Neuronal stem cell (in vitro differentiated cells): ENCODE results near the gene VWF.
A peak's percentile ranks its signal among the peaks of the same experiment; 100 is the strongest.

Source experiments
- DNase-seq: peaks from one replicate; pipeline ENCODE4 v3.0.0-alpha.2; 2013; ENCODE audit warnings: low spot score
- H2AFZ ChIP-seq: one replicate; pipeline ENCODE4 v1.6.1; 2013; ENCODE audit warnings: mild to moderate bottlenecking, low read length, inconsistent platforms
- H2AK5ac ChIP-seq: 2 replicates; pipeline ENCODE4 v1.6.1; 2013; ENCODE audit warnings: low read depth, mild to moderate bottlenecking, inconsistent platforms, low read length, moderate library complexity, mixed read lengths
- H2BK120ac ChIP-seq: 2 replicates; pipeline ENCODE4 v1.6.1; 2013; ENCODE audit warnings: low read depth, mild to moderate bottlenecking, inconsistent platforms, low read length, moderate library complexity, mixed read lengths
- H2BK12ac ChIP-seq: one replicate; pipeline ENCODE4 v1.6.1; 2013; ENCODE audit warnings: low read length, inconsistent platforms
- H2BK15ac ChIP-seq: 2 replicates; pipeline ENCODE4 v1.6.1; 2013; ENCODE audit warnings: mild to moderate bottlenecking, low read length, inconsistent platforms, mixed read lengths
- H2BK5ac ChIP-seq: one replicate; pipeline ENCODE4 v1.6.1; 2013; ENCODE audit warnings: inconsistent platforms, mild to moderate bottlenecking, low read length, moderate library complexity
- H3K14ac ChIP-seq: one replicate; pipeline ENCODE4 v1.6.1; 2013; ENCODE audit warnings: low read length, inconsistent platforms
- H3K18ac ChIP-seq: 2 replicates; pipeline ENCODE4 v1.6.1; 2013; ENCODE audit warnings: low read length, inconsistent platforms
- H3K23ac ChIP-seq: 2 replicates; pipeline ENCODE4 v1.6.1; 2013; ENCODE audit warnings: low read depth, mild to moderate bottlenecking, mixed read lengths, low read length, inconsistent platforms; ENCODE audit not compliant: poor library complexity
- H3K27ac ChIP-seq: replicated peaks from 3 replicates; pipeline ENCODE4 v1.5.1; 2013; ENCODE audit warnings: low read length, inconsistent platforms
- H3K27me3 ChIP-seq, 3 experiments: 2 replicates each; pipeline ENCODE4 v1.6.1; 2013; ENCODE audit warnings: low read length in 3 of 3, mild to moderate bottlenecking in 2 of 3, inconsistent platforms in 1 of 3, low read depth in 1 of 3, mixed read lengths in 1 of 3, moderate library complexity in 1 of 3; ENCODE audit not compliant: control insufficient read depth in 3 of 3, insufficient read depth in 3 of 3
- H3K36me3 ChIP-seq, 2 donors: replicated peaks in 1 of 2; 2 replicates each; pipeline ENCODE4 v1.6.1; 2013; ENCODE audit warnings: low read length in 2 of 2; ENCODE audit not compliant: control insufficient read depth in 2 of 2, insufficient read depth in 2 of 2
- H3K4ac ChIP-seq: 2 replicates; pipeline ENCODE4 v1.6.1; 2013; ENCODE audit warnings: inconsistent platforms, mild to moderate bottlenecking, low read length, moderate library complexity
- H3K4me1 ChIP-seq, 2 donors: 1 replicate in 1 of 2; 2 replicates in 1 of 2; pipeline ENCODE4 v1.6.1; 2013; ENCODE audit warnings: low read length in 2 of 2, low read depth in 1 of 2; ENCODE audit not compliant: control insufficient read depth in 2 of 2, insufficient read depth in 1 of 2
- H3K4me2 ChIP-seq: one replicate; pipeline ENCODE4 v1.6.1; 2013; ENCODE audit warnings: mild to moderate bottlenecking, low read length, inconsistent platforms; ENCODE audit not compliant: insufficient read depth, poor library complexity, severe bottlenecking
- H3K4me3 ChIP-seq, 2 donors: 2 replicates each; pipeline ENCODE4 v1.5.1; 2013; ENCODE audit warnings: low read length in 2 of 2, mild to moderate bottlenecking in 2 of 2, inconsistent platforms in 1 of 2, moderate library complexity in 1 of 2
- H3K79me1 ChIP-seq: one replicate; pipeline ENCODE4 v1.6.1; 2013; ENCODE audit warnings: low read depth, mild to moderate bottlenecking, inconsistent platforms, low read length, moderate library complexity
- H3K9ac ChIP-seq: one replicate; pipeline ENCODE4 v1.6.1; 2013; ENCODE audit warnings: mild to moderate bottlenecking, low read depth, low read length, inconsistent platforms; ENCODE audit not compliant: poor library complexity
- H3K9me3 ChIP-seq, 2 donors: replicated peaks in 1 of 2; 2 replicates each; pipeline versions ENCODE3 to v1.6.1; 2013; ENCODE audit warnings: low read length in 2 of 2, mild to moderate bottlenecking in 2 of 2, inconsistent platforms in 1 of 2, low read depth in 1 of 2, mixed read lengths in 1 of 2, moderate library complexity in 1 of 2; ENCODE audit not compliant: control insufficient read depth in 2 of 2, insufficient read depth in 1 of 2
- H4K8ac ChIP-seq: one replicate; pipeline ENCODE4 v1.6.1; 2013; ENCODE audit warnings: low read depth, mild to moderate bottlenecking, inconsistent platforms, low read length, moderate library complexity
- H4K91ac ChIP-seq: one replicate; pipeline ENCODE4 v1.6.1; 2013; ENCODE audit warnings: low read length, low read depth, mild to moderate bottlenecking, inconsistent platforms; ENCODE audit not compliant: poor library complexity
- WGBS, 2 donors: extraction: QIAGEN DNeasy Blood & Tissue Kit; methylation state at CpG; one replicate each; pipeline ENCODE4 v1.1.7; 2013; ENCODE audit warnings: missing lambda C conversion rate in 2 of 2, mixed read lengths in 1 of 2; ENCODE audit not compliant: insufficient read length in 2 of 2, insufficient replicate concordance in 1 of 2; ENCODE audit errors: extremely low coverage in 2 of 2; 5-methylcytosine and 5-hydroxymethylcytosine counted together

VWF gene

DNA sequence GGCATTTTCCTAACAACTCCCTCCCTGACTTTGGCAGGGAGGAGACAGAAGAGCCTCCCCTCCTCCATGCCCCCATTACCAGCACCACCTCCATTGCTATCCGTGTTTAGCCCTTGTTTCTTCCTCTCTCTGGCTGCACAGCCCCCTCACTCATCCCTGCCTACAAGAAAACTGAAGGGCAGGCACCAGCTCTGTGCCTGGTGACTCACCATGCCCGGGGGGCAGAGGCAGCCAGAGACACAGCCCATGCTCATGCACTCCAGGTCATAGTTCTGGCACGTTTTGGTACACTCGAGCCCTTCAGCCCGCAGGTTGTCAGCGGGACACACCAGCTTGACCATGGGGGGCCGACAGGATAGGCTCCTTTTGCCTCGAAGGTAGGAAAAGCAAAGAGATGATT lies 80.4 kb downstream of the VWF start:
- Histone ChIP-seq H3K27me3 (peaks cover 0 to 4% (median 0%) of the 10 kb centered on the region in 3 experiments), H3K14ac (peak overlapping the region; percentile 47), H3K4me3 (no peak overlapping the region), H3K27ac (no peak overlapping the region), H2AFZ (no peak overlapping the region), H3K4me1 (no peaks in the 10 kb centered on the region), H2BK120ac (no peak overlapping the region), H3K4ac (no peak overlapping the region), H3K18ac (peak overlapping the region; percentile 76), H3K79me1 (no peaks in the 10 kb centered on the region), H2BK15ac (no peak overlapping the region), H2BK5ac (no peak overlapping the region), H4K91ac (no peak overlapping the region), H3K9me3 (no peaks in the 10 kb centered on the region), H3K4me2 (no peak overlapping the region), H3K36me3 (no peaks in the 10 kb centered on the region), H4K8ac (no peak overlapping the region), H3K23ac (no peak overlapping the region), H2BK12ac (no peak overlapping the region), H2AK5ac (no peak overlapping the region), H3K9ac (no peak overlapping the region)
- no CpG with 5 or more reads among the region's 8 CpGs for WGBS, 2 donors
- DNase-seq = no peak

DNA sequence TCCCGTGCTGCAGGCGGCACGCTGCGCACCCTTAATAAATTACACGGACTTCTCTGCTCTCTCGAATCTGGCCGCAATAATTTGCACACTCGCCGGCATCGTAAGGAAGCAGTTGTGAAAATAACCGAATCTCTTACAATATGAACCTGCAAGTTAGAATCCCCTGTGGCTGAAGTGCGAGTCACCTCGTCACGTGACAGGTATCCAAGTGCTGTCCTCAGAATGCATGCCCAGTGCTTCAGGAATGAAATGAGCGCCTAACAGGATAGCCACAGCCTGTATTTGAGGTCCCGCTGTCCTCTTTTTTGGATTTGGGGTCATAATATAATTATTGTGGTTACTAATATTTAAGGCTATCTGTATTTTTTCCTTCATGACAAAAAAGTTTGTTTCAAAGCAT lies 82.0 kb downstream of the VWF start:
- Histone ChIP-seq H2BK120ac (no peak overlapping the region), H4K91ac (no peak overlapping the region), H2AFZ (no peak overlapping the region), H3K4me3 (no peak overlapping the region), H3K23ac (no peak overlapping the region), H3K4me2 (no peak overlapping the region), H3K79me1 (no peaks in the 10 kb centered on the region), H3K4ac (no peak overlapping the region), H3K27me3 (peaks cover 0 to 4% (median 0%) of the 10 kb centered on the region in 3 experiments), H2BK5ac (no peak overlapping the region), H3K4me1 (no peaks in the 10 kb centered on the region), H3K27ac (no peak overlapping the region), H2BK15ac (no peak overlapping the region), H3K18ac (no peak overlapping the region), H2AK5ac (no peak overlapping the region), H4K8ac (no peak overlapping the region), H2BK12ac (no peak overlapping the region), H3K9ac (no peak overlapping the region), H3K9me3 (no peaks in the 10 kb centered on the region), H3K14ac (no peak overlapping the region), H3K36me3 (no peaks in the 10 kb centered on the region)
- no CpG with 5 or more reads among the region's 16 CpGs for WGBS, 2 donors
- no peak for DNase-seq

DNA sequence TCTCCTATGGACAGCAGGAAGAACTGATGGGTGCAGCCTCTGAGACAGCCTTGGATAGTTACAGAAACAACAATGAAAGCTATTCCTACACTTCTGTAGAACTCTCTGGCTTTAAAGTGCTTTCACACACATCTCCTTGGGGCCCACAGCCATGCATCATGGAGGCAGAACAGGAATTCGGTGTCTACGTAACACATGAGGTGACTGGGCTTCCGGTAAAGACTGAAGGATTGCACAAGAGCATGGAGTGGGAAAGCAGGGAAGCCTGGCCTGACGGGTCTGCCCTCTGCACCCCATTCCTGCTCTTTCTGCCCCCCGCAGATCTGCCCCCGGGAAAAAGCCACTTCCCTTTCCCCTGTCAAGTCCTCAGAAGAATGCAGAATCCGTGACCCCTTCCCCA lies 82.6 kb downstream of the VWF start:
- no peaks in the 10 kb centered on the region for H3K36me3 ChIP-seq

DNA sequence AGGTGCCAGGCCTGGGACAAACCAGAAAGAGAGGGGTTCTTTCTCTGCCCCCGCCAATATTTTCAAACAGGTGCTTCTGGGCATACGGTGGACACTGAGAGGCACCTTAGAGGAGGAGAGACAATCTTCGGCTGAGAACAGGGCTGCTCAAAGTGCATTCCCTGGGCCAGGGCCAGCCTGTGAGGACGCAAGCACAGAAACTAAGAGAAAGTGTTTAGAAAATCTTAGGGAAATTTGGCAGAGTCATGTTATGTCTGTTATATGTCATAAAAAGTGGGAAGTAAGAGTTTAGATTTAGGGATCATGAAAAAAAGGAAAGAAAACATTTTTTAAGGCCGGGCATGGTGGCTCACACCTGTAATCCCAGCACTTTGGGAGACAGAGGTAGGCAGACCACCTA lies 83.7 kb downstream of the VWF start:
- H3K9me3 ChIP-seq = no peaks in the 10 kb centered on the region
- H2BK15ac ChIP-seq = no peak overlapping the region
- no peak overlapping the region for H3K14ac ChIP-seq
- peaks cover 0 to 4% (median 0%) of the 10 kb centered on the region in 3 experiments for H3K27me3 ChIP-seq
- H3K36me3 ChIP-seq = no peaks in the 10 kb centered on the region
- no CpG with 5 or more reads among the region's 5 CpGs for WGBS, 2 donors
- H3K9ac ChIP-seq = no peak overlapping the region
- H3K27ac ChIP-seq = no peak overlapping the region
- no peak overlapping the region for H3K4me2 ChIP-seq
- H3K4me3 ChIP-seq = no peak overlapping the region
- no peak overlapping the region for H4K91ac ChIP-seq
- H3K18ac ChIP-seq = no peak overlapping the region
- no peaks in the 10 kb centered on the region for H3K79me1 ChIP-seq
- H3K4me1 ChIP-seq = no peaks in the 10 kb centered on the region
- no peak overlapping the region for H4K8ac ChIP-seq
- no peak overlapping the region for H2BK120ac ChIP-seq
- H2AFZ ChIP-seq = peak overlapping the region; percentile 1
- H3K23ac ChIP-seq = no peak overlapping the region
- H3K4ac ChIP-seq = no peak overlapping the region
- H2AK5ac ChIP-seq = no peak overlapping the region
- no peak overlapping the region for H2BK5ac ChIP-seq
- H2BK12ac ChIP-seq = no peak overlapping the region
- no peak for DNase-seq

More for the DNA sequence above, 82.6 kb downstream of the VWF start:
- no CpG with 5 or more reads among the region's 7 CpGs for WGBS, 2 donors
- Histone ChIP-seq H3K18ac (no peak overlapping the region), H3K4ac (no peak overlapping the region), H3K9ac (no peak overlapping the region), H3K27ac (no peak overlapping the region), H3K14ac (no peak overlapping the region), H3K27me3 (peaks cover 0 to 4% (median 0%) of the 10 kb centered on the region in 3 experiments), H2AK5ac (no peak overlapping the region), H3K79me1 (no peaks in the 10 kb centered on the region), H3K4me3 (no peak overlapping the region), H4K8ac (no peak overlapping the region), H2BK12ac (no peak overlapping the region), H2AFZ (no peak overlapping the region), H2BK120ac (no peak overlapping the region), H3K4me2 (no peak overlapping the region), H3K23ac (no peak overlapping the region), H2BK15ac (no peak overlapping the region), H3K4me1 (no peaks in the 10 kb centered on the region), H3K9me3 (no peaks in the 10 kb centered on the region), H2BK5ac (no peak overlapping the region), H4K91ac (no peak overlapping the region)
- no peak for DNase-seq
